CD4-positive, alpha-beta T cell treated with Interleukin-4 for 1 hour (primary cell): ENCODE results near the gene DIS3L2.
"Not testable (repeated sequence)": the region's sequence is repeated elsewhere in the genome, so short reads cannot be mapped to it uniquely, and the experiment has no call there.

ENCODE experiments used
- DNase-seq, 2 donors: peaks; one replicate each; pipeline ENCODE4 v3.0.0-alpha.2; 2020 to 2022

Gene DIS3L2

DNA sequence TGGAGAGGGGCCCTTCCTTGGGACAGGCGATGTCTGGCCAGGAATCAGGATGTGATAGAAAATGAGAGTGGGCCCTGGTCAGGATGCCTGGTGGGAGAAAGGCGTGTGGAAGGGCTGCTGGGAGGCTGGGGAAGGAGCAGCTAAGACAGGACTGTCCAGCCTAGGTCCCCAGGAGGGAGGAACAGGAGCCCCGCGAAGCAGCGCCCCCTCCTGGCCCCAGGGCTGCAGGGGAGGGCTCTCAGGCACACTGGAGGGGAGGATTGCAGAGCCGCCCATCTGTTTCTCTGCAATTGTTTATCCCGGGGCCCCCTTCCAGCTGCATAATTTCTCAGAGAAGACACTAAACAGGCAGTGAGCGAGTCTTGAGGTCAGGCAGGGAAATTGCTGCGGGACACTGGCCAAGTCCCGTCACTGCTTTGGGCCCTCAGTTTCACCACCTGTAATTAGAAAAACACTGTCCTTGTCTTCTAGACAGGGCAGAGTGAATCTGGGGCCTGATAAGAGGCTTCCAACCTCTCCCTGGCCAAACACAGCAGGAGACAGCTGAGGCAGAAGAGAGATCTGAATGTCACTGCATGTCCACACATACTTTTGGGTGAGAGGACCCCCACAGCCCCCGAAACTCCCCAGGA is 31.4 kb upstream of the DIS3L2 start:
- DNase-seq = no peak

DNA sequence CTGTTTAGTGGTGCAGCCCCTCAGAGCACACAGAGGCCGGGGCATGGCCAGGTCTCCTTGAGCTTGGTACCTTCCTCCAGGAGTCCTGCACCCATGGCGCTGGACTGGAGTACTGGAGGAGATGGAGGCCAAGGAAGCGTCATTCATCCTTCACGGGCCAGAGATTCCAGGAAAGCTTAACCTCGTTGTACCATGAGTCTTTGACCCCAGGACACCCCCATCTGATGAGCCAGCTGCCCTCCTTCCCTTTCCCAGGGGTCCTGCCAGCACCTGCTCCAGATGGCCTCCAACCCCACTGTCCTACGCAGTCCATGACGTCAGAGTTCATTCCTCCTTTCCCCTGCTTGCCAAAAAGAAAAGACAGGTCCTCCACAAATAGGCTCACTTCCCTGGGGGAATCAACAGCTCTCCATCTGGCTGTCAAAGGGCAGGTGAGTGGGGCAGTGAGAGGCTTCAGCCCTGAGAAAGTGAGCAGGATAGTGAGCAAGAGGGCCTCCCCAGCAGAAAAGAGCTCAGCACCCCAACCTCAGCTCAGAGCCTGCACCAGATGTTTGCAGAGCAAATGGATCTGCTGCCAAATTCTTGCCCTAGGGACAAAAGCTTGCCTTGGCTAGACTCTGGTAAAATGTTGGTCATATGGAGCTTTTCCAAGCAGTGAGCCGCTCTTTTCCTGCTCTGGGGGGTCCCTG is 30.8 kb upstream of the DIS3L2 start:
- no peak for DNase-seq

DNA sequence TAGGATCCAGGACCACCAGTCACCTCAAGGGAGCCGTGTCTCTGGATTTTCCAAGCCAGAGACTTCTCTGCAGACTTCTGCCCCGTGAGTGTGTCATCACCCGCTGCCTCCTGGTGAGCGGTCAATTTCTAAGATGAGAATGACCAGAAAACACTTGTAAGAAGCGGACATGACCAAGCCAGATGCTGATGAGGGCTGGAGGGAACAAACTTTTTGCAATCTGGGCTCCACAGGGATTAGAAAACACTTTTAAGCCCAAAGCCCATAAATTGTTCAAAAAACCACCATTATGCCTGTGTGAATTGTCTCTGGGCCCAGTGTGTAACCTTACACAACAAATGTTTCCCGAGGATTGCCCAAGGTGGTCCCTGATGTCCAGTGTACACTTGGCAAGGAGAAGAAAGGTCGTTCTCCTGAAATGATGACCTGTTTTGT is 30.0 kb upstream of the DIS3L2 start:
- no peak for DNase-seq

DNA sequence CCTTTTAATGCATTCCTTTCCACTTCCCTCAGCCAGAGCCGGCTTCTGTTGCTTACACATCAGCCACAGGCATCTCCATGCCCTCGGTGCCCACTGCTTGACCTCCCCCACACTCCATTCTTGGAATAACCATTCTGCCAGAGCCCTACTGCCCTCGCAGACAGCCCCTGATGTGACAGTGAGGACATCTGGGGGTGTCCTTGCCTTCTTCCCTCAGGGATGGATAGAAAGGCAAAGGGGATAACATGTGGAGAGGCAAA is 28.9 kb upstream of the DIS3L2 start:
- no peak for DNase-seq

DNA sequence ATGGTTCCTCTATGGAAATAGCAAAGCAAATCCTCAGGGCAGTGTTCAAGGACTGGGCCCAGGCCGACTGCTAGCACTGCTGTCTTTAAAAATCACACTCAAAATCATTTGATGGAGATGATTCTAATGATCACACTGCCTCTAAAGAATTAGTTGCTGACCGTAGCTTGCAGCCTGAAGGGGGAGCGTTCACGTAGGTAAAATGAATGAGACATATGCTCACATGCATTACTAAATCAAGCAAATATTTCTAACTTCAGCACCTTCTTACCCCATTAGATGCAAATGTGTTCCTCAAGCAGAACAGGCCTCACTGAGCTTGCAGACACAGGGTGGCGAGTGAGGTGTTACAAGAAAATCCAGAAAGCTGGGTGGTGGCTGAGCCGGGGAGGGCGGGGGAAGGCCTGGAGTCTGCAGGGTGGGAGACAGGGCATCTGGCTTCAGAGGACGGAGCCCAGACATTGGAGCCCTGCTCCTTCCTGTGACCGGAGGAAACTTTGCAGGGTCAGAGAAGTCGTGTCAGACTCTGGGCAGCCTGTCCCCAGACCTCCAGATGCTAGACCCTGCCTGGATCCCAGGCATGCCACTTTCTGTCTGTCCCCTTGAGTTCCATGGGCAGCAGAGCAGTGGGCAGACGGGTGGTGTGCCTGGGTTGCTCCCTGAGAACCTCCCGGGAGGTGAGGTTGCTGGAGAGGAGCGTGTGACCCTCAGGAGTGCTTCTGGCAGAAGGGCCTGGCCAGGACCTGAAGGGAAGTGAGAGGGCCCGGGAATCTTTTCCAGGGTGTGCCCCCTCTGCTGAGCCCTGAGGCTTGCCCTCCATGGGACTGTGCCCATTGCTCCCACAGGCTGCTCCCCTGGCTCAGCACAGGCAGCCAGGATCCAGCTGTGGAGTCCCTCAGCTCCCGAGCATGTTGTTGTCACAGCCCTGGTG is 28.3 kb upstream of the DIS3L2 start:
- no peak for DNase-seq

DNA sequence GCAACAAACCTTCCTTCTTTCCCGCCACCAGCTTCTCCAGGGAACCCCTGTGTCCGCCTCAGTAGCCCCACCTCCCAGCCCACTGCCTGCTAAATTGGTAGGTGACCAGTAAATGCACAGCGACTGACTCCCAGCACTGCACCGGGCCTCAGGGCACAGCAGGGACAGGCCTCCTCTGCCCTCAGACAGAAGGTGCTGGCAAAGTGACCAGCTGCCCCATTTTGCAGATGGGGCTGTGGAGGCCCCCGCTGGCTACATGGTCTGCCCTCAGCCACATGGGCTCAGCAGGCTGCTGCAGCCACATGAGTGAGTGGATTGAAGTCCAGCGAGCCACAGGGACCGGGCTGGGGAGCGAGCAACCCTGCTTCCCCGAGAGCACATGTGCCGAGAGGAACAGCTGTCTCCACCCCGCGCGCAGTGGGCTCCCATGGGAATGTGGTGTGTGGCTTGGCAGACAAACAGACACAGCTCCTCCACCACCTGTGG is 27.6 kb upstream of the DIS3L2 start:
- DNase-seq = no peak

DNA sequence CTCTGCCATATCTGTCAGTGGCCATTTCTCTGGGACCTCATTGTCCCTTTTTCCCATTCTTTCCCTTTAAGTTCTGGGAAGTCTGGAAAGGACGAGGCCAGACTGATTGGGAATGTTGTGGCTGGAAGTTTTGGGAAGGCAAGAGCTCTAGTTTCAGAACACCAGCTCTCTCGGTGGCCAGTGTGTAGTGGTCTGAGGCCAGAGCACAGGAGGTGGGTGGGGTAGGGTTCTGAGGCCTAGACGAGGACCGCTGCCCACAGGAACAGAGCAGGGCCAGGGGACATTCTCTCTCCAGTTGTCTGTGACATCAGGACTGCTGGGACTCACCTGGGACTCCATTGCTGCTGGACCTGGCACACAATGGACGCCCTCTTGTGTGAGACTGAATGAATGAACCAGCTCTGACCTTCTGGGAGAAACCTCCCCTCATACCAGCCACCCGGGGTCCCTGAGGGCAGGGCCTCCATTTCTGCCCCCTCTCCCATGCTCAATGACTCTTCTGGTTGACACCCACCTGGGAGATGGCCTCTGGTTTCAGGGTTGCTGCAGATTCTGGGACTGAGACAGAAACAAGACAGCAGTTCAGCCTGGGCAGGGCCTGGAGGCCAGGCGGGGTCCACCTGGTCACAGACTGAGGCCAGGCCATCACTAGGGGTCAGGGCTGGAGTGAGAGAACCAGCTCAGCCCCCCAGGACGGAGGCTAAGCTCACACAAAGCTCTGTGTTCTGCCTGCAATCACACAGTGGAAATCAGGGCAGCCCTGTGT is 26.9 kb upstream of the DIS3L2 start:
- DNase-seq = no peak

DNA sequence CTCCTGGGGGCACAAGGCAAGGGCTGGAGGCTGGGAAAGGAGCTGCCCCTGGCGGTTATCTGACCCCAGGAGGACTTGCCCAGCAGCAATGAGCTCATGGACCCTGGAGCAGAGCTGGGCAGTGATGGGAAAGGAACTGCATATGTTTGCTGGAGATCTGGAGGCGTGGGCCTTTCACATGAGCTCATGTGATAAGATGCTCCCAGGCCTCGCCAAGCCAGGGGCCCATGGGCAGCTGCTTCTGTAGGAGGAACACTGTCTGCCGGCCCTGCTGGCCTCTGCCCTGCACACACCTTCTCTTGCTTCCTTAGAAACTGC is 26.3 kb upstream of the DIS3L2 start:
- DNase-seq = no peak

DNA sequence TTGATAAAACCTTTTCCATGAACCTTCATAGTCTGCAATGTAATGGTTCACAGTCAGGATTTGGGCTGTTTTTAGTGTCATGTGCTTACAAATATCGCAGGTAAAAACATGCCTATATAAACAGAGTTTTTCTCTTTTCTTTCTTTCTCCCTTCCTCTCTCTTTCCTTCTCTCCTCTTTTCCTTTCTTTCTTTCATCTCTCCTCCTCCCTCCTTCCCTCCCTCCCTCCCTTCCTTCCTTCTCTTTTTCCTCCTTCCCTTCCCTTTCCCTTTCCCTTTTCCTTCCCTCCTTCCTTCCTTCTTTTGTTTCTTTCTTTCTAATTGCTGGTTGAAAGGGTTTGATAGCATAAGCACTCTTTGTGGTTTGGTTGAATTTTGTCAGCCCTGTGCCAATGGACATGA is 25.7 kb upstream of the DIS3L2 start:
- no peak for DNase-seq

DNA sequence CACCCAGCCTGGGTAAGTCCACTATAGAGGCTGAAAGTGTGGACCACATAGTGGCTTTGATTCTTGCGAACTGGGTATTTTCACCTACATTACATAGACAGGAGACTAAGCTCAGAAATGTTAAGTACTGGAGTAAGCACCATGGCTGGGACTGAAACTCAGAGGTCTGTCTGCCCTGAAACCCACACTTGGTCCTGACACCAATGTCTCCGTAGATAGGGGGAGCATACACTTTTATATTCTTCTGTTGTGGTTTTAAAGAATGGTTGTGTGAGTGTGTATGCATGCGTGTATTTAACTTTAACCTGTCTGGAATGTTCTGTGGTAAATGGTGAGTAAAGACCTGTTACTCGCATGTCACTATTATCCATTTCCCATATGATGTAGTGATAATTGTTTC is 25.0 kb upstream of the DIS3L2 start:
- DNase-seq = no peak

DNA sequence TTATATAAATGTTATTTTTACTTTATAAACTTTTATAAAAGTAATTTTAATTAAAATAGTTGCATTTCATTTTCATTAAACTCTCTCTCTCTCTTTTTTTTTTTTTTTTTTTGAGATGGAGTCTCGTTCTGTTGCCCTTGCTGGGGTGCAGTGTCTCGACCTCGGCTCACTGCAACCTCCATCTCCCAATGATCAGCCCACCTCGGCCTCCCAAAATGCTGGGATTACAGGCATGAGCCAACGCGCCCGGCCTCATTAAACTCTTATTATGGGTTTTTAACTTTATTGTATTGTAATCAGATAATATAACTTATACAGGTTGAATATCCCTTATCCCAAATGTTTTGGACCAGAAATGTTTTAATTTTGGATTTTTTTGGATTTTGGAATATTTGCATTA is 24.5 kb upstream of the DIS3L2 start:
- DNase-seq = no peak

DNA sequence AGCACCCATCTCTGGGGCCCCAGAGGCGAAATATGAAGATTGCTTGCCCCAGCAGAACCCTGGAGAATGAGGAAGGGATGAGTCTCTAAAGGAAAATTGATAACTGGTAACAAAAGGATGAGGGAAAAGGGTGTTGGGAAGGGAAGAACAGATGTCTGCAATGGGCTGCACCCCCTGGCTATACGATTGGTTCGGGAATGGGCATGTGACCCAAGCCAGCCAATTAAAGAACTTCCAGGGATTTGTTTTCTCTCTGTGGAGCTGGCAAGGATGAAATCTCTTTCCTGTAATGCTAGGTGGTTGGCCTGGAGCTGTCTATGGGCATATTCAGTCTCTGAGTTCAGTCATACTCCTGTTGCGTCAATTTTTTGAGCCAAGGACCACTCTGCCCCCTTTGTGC is 22.5 kb upstream of the DIS3L2 start:
- DNase-seq = no peak

DNA sequence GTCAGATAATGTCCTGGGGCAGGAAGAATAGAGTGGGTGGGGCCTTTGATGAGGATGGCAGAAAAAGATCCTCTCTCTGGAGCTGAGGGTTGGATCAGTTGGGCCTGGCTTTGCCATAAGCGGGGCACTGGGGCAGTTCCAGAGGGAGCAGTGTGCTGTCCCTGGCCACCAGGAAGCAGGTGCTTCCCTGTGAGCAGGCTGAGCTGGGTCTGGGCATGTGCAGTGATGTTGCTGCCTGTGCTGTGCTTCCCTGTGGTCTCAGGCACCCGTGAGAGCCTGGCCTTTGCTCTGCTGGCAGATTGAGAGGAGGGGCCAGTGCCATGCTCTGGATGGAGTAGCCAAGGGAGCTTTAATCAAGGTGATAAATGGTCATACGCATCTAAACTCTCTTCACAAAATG is 20.7 kb upstream of the DIS3L2 start:
- DNase-seq = no peak

DNA sequence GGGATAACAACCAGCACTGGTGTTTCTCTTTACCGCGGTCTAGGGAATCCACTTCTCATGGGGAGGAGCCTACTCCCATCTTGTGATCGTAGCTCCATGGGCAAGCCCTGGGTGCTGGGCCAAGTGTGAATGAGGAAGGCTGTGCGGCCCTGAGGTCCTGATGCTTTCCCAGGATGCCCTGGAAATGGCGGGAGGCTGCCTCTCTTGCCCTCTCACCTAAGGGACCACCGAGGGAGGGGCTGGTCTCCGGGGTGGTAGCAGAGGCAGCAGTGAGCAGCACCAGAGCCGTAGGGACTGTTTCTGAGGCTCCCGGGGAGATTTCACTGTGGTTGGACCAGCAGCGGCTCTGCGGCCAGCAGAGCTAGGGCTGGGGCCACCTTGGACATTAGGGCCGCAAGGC is 19.8 kb upstream of the DIS3L2 start:
- no peak for DNase-seq

DNA sequence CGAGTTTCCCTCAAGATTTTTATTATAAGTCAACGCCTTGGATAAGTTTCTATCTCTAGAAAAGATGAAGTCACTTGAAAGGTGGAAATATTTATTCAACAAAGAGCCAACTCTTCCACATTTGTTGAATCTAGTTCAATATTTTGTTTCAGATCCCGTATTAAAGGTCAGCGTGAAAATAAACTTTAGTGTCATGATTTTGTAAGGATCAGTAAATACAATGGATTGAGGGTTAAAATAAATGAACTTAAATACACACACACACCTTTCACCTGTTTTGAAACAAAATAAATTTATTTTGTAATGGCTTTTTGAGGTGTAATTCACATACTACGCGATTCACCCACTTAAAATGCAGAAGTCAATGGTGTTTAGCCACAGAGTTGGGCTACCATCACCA is 19.3 kb upstream of the DIS3L2 start:
- no peak for DNase-seq

DNA sequence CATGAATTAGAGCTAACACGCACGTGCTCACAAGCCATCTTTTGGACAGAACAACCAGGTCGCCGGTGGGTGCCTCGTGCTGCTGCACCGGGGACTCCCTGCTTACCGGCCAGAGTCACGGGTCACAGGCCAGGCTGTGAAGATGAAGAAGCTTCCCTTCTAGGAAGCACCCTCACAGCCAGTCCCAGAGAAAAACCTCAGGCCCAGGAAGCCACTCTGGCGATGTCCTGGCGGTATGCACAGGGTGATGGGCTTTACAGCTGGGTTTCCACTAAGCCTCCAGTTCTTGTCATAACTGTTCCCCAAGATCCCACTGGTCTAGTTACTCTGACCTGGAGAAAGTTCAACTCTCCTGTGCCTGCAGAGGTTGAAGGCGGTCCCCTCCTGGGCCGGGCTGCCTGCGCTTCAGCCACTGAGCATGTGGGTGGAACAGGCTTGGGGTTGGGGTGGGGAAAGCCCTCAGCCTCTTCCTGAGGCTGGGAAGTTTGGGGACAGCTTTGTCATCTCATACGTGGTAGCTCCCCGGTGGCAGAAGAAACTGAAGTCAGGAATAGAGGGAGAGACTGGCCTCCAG is 15.2 kb upstream of the DIS3L2 start:
- no peak for DNase-seq

DNA sequence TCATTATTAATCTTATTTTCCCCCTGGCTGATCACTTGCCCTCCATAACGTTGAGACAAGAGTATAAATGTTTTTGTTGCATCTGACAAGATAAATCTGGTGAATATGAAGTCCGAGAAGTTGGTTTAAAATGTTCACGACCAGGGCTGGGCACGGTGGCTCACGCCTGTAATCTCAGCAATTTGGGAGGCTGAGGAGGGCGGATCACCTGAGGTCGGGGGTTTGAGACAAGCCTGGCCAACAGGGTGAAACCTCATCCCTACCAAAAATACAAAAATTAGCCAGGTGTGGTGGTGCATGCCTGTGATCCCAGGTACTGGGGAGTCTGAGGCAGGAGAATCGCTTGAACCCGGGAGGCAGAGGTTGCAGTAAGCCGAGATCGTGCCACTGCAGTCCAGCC is 14.4 kb upstream of the DIS3L2 start:
- not testable (repeated sequence) for DNase-seq

DNA sequence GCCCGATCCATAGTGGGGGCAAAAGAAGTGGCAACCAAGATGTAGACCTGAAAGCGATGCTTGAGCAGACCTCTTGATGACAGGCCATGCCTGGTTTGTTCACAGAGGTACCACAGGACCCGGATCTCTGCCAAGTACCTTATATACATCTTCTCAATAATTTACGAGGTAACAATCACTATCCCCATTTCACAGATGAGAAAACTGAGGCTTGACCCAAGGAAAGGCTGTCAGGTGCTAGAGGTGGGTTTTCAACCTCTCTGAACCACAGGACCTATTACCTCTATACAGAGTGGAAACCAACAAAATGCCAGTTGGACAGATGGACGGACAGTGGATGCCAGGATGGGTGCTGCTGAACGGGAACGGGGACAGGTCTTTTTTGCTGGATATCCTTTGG is 13.8 kb upstream of the DIS3L2 start:
- no peak for DNase-seq

DNA sequence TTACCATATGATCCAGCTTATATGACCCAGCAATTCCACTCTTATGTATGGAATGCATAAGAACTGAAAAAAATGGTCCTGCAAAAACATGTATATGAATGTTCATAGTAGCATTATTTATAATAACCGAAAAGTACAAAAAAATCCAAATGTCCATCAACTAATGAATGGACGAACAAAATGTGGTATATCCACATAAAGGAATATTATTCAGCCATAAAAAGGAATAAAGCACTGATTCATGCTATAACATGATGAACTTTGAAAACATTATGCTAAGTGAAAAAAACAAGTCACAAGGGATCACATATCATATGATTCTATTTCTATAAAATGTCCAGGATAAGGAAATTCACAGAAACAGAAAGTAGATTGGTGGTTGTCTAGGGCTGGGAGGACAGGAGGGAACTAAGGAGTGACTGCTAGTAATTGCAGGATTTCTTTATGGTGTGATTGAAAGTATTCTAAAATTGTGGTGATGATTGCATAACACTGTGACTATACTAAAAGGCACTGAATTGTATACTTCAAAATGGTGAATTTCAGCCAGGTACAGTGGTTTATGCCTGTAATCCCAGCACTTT is 10.0 kb upstream of the DIS3L2 start:
- DNase-seq = no peak

DNA sequence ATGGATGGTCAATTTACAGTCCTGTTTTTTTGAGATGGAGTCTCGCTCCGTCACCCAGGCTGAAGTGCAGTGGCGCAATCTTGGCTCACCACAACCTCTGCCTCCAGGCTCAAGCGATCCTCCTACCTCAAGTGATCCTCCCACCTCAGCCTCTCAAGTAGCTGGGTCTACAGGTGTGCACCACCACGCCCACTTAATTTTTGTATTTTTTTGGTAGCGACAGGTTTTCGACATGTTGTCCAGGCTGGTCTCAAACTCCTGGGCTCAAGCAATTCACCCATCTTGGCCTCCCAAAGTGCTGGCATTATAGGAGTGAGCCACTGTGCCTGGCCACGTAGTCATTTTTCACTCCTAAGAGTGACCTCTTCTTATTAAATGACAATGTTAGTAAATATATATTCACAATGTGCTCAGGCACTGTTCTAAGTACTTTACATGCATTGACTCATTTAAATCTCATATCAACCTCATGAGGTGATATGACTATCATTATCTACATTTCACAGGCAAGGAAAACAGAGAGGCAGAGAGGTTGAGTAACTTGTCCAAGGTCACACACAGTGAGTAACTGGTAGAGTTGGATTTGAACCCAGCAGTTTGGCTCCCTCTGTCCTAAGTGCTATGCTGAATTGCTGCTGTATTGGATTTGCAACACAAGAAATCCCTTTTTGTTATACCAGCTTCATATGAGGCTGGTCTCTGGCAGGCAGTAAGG is 5.6 kb upstream of the DIS3L2 start:
- no peak for DNase-seq

DNA sequence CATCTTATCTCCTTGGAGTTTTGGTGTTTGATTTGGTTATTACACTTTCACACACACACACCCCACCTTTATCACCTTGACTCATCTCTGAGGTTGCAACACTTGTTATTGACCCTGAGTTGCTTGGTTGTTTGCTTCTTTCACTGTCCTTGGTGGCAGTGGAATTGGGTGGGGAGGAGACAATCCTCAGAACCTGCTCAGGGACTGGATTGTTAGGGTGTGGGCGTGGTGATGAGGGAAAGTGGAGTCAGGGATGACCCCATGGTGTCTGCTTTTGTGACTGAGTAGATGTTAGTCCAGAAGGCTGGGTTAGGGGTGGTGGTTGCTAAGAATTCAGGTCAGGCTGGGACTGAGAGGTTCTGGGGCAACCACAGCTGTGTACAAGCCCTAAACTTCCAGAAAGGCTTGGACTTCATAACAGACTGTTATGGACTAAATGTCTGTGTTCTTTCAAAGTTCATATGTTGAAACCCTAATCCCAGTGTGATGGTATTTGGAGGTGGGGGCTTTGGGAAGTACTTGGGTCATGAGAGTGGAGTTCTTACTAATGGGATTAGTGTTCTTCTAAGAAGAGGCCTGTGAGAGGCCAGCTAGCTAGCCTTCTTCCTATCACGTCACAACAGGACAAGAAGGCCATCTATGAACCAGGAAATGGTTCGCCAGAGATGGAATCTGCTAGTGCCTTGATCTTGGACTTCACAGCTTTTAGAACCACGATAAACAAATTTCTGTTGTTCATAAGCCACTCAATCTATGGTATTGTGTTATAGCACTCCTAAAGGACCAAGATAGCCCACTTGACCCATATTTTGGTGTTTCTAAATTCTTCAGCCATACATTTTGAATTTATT is 3.4 kb upstream of the DIS3L2 start:
- no peak for DNase-seq
